SK-N-SH (cell line): ENCODE results near the gene IDH3B. TPM values are rescaled to one million over a fixed set of nuclear protein-coding genes. Genes with fewer than 3 reads are reported as not detected.

Source experiments
- CTCF ChIA-PET: fragments of 300-600, 350-600 bp; formaldehyde crosslinking; extraction: SDS; loops from one replicate; lab custom pipeline; 2021; lab: Yijun Ruan, JAX
- POLR2A ChIA-PET: fragments of 350-600 bp; sonication (Branson Sonifier 250); formaldehyde crosslinking; extraction: SDS; loops from one replicate; lab custom pipeline; 2020; ENCODE audit warnings: antibody characterized with exemption, inconsistent platforms; lab: Yijun Ruan, JAX
- DNase-seq: peaks from one replicate; pipeline ENCODE4 v3.0.0; 2012
- H2AFZ ChIP-seq: fragments of 200-600 bp; sonication (generic); 2 replicates; pipeline ENCODE4 v1.8.1; 2016; ENCODE audit warnings: antibody characterized with exemption, mild to moderate bottlenecking, low read depth
- H3F3A ChIP-seq: fragments of 200-600 bp; sonication (generic); replicated peaks from 2 replicates; pipeline ENCODE3; 2016; ENCODE audit warnings: antibody characterized with exemption, mild to moderate bottlenecking; ENCODE audit not compliant: insufficient read depth
- H3K27ac ChIP-seq, 2 experiments: fragments of 200-500 bp in 1 of 2; fragments of 200-600 bp in 1 of 2; sonication (Bioruptor generic) in 1 of 2; sonication (generic), shearing (Covaris generic) in 1 of 2; 2 replicates each; pipeline versions ENCODE4 v1.5.1 to v1.6.1; 2014 to 2016; ENCODE audit warnings: low read depth in 2 of 2, inconsistent platforms in 1 of 2, low read length in 1 of 2, mild to moderate bottlenecking in 1 of 2, mixed read lengths in 1 of 2
- H3K27me3 ChIP-seq: fragments of 200-600 bp; sonication (generic), shearing (Covaris generic); 2 replicates; pipeline ENCODE4 v1.6.1; 2016; ENCODE audit warnings: mixed run types; ENCODE audit not compliant: insufficient read depth
- H3K36me3 ChIP-seq, 2 experiments: fragments of 200-500 bp in 1 of 2; fragments of 200-600 bp in 1 of 2; sonication (Bioruptor generic) in 1 of 2; sonication (generic) in 1 of 2; replicated peaks in 1 of 2; 2 replicates each; pipeline versions ENCODE3 to v1.5.1; 2014 to 2016; ENCODE audit warnings: low read length in 1 of 2, mild to moderate bottlenecking in 1 of 2; ENCODE audit not compliant: insufficient read depth in 2 of 2, control insufficient read depth in 1 of 2
- H3K4me1 ChIP-seq, 2 experiments: fragments of 200-500 bp in 1 of 2; fragments of 200-600 bp in 1 of 2; sonication (Bioruptor generic) in 1 of 2; sonication (generic), shearing (Covaris generic) in 1 of 2; 2 replicates each; pipeline versions ENCODE4 v1.5.1 to v1.6.1; 2014 to 2016; ENCODE audit warnings: low read depth in 1 of 2, low read length in 1 of 2, mixed run types in 1 of 2; ENCODE audit not compliant: insufficient read depth in 2 of 2, control insufficient read depth in 1 of 2
- H3K4me2 ChIP-seq: fragments of 200-600 bp; sonication (generic), shearing (Covaris generic); 2 replicates; pipeline ENCODE4 v1.6.1; 2017; ENCODE audit warnings: mixed run types
- H3K4me3 ChIP-seq, 2 experiments: fragments of 200-500 bp in 1 of 2; fragments of 200-600 bp in 1 of 2; sonication (Bioruptor generic) in 1 of 2; sonication (generic), shearing (Covaris generic) in 1 of 2; 2 replicates each; pipeline versions ENCODE4 v1.5.1 to v1.8.1; 2014 to 2016; ENCODE audit warnings: low read depth in 2 of 2, inconsistent platforms in 1 of 2, low read length in 1 of 2, mild to moderate bottlenecking in 1 of 2, mixed read lengths in 1 of 2, moderate library complexity in 1 of 2
- H3K79me2 ChIP-seq: fragments of 200-600 bp; sonication (generic); 2 replicates; pipeline ENCODE4 v1.8.1; 2017; ENCODE audit warnings: mild to moderate bottlenecking; ENCODE audit not compliant: insufficient read depth
- H3K9ac ChIP-seq: fragments of 200-600 bp; sonication (generic); 2 replicates; pipeline ENCODE4 v1.6.1; 2017; ENCODE audit warnings: mixed run types
- H3K9me2 ChIP-seq: fragments of 200-600 bp; sonication (generic); 2 replicates; pipeline ENCODE4 v1.6.1; 2017; ENCODE audit warnings: mixed run types
- H3K9me3 ChIP-seq: fragments of 200-600 bp; sonication (generic); 2 replicates; pipeline ENCODE4 v1.6.1; 2017; ENCODE audit warnings: mixed run types, mild to moderate bottlenecking, moderate library complexity
- H4K20me1 ChIP-seq: fragments of 200-600 bp; sonication (generic); 2 replicates; pipeline ENCODE4 v1.6.1; 2017; ENCODE audit warnings: mild to moderate bottlenecking, mixed run types; ENCODE audit not compliant: insufficient read depth
- CHD2 ChIP-seq: fragments of 150-350 bp; IDR thresholded peaks from 2 replicates; pipeline ENCODE4 v1.6.1; 2018; ENCODE audit warnings: low read length; ENCODE audit not compliant: partially characterized antibody
- CTCF ChIP-seq: fragments of 200-600 bp; sonication (generic); IDR thresholded peaks from 2 replicates; pipeline ENCODE4 v1.6.1; 2017; ENCODE audit warnings: antibody characterized with exemption, mild to moderate bottlenecking, moderate library complexity
- ELF1 ChIP-seq: IDR thresholded peaks from 2 replicates; pipeline ENCODE4 v1.4.0; 2012
- EP300 ChIP-seq, 2 experiments: IDR thresholded peaks; 2 replicates each; pipeline versions ENCODE4 v1.4.0 to v1.6.1; 2012; ENCODE audit warnings: borderline replicate concordance in 1 of 2, low read depth in 1 of 2, low read length in 1 of 2
- FOXJ3 ChIP-seq: sonication (generic); formaldehyde crosslinking; IDR thresholded peaks from 2 replicates; pipeline ENCODE4 v1.5.1; 2020; ENCODE audit warnings: mild to moderate bottlenecking, missing genetic modification reagents
- MXI1 ChIP-seq: IDR thresholded peaks from 2 replicates; pipeline ENCODE4 v1.6.1; 2012; ENCODE audit warnings: mild to moderate bottlenecking, low read depth, low read length, improper control_type of control experiment
- NRF1 ChIP-seq: IDR thresholded peaks from 2 replicates; pipeline ENCODE4 v1.6.1; 2012; ENCODE audit warnings: low read depth, mild to moderate bottlenecking, low read length
- RAD21 ChIP-seq: IDR thresholded peaks from 2 replicates; pipeline ENCODE4 v1.6.1; 2012; ENCODE audit warnings: mild to moderate bottlenecking, low read length
- RCOR1 ChIP-seq: fragments of 150-350 bp; IDR thresholded peaks from 2 replicates; pipeline ENCODE4 v1.6.1; 2017; ENCODE audit warnings: antibody characterized with exemption, low read length
- RXRA ChIP-seq: IDR thresholded peaks from 2 replicates; pipeline ENCODE4 v1.4.0; 2012; ENCODE audit warnings: low read depth, mild to moderate bottlenecking, borderline replicate concordance
- SIN3A ChIP-seq: IDR thresholded peaks from 2 replicates; pipeline ENCODE4 v1.6.1; 2012; ENCODE audit warnings: low read depth, mild to moderate bottlenecking, low read length, moderate library complexity, borderline replicate concordance
- TAF1 ChIP-seq: IDR thresholded peaks from 2 replicates; pipeline ENCODE4 v1.6.1; 2012; ENCODE audit warnings: low read depth, mild to moderate bottlenecking, low read length, moderate library complexity, borderline replicate concordance
- TCF12 ChIP-seq: IDR thresholded peaks from 2 replicates; pipeline ENCODE4 v1.4.0; 2012
- TEAD4 ChIP-seq: IDR thresholded peaks from 2 replicates; pipeline ENCODE4 v1.4.0; 2012; ENCODE audit warnings: mild to moderate bottlenecking, borderline replicate concordance; ENCODE audit not compliant: insufficient read depth
- USF2 ChIP-seq: fragments of 150-350 bp; IDR thresholded peaks from 2 replicates; pipeline ENCODE4 v1.6.1; 2017; ENCODE audit warnings: antibody characterized with exemption, low read length, low read depth, borderline replicate concordance
- YY1 ChIP-seq: IDR thresholded peaks from 2 replicates; pipeline ENCODE4 v1.4.0; 2012; ENCODE audit warnings: low read depth, mild to moderate bottlenecking
- WGBS: methylation state at CpG from one replicate; pipeline ENCODE4 v1.1.6; 2017; ENCODE audit warnings: low lambda C conversion rate; 5-methylcytosine and 5-hydroxymethylcytosine counted together
- polyA plus RNA-seq, 3 experiments: library from polyadenylated mRNA; depleted of rRNA; stranded (reverse); fragments of >200 nt; gene quantifications; 2 replicates each; pipeline ENCODE4 v1.2.3, GENCODE V29; 2012
- TF ChIP-seq, protein P1 (sequence below): IDR thresholded peaks from 2 replicates; pipeline ENCODE4 v1.4.0; 2012; ENCODE audit warnings: low read depth
- TF ChIP-seq, protein P2 (sequence below): IDR thresholded peaks from 2 replicates; pipeline ENCODE4 v1.4.0; 2012; ENCODE audit warnings: low read depth, borderline replicate concordance
- TF ChIP-seq, protein P3 (sequence below): IDR thresholded peaks from 2 replicates; pipeline ENCODE4 v1.6.1; 2012; ENCODE audit warnings: mild to moderate bottlenecking, low read depth, low read length, moderate library complexity

The IDH3B gene
- polyA plus RNA-seq, 1 of the 3 experiments (the other 2 are of a cell fraction): 233 TPM

- no peak overlapping the region for H3K4me2 ChIP-seq
- no peaks in the 10 kb centered on the region for H3K9me3 ChIP-seq
- TF ChIP-seq TAF1 (no peak), MXI1 (no peak), RAD21 (no peak), SIN3A (no peak), CTCF (no peak), FOXJ3 (CRISPR knock-in tag) (no peak), USF2 (no peak), CHD2 (no peak), EP300 (IDR thresholded peaks at IDR 0.05; ENCODE audit: borderline replicate concordance in 1 of 2, low read depth in 1 of 2, low read length in 1 of 2) (no peak), NRF1 (no peak), ELF1 (no peak), RCOR1 (no peak), TEAD4 (no peak), RXRA (no peak), YY1 (no peak), TCF12 (no peak)
- TF ChIP-seq, protein P1, sequence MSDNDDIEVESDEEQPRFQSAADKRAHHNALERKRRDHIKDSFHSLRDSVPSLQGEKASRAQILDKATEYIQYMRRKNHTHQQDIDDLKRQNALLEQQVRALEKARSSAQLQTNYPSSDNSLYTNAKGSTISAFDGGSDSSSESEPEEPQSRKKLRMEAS: no peak
- TF ChIP-seq, protein P2, sequence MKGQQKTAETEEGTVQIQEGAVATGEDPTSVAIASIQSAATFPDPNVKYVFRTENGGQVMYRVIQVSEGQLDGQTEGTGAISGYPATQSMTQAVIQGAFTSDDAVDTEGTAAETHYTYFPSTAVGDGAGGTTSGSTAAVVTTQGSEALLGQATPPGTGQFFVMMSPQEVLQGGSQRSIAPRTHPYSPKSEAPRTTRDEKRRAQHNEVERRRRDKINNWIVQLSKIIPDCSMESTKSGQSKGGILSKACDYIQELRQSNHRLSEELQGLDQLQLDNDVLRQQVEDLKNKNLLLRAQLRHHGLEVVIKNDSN: no peak
- TF ChIP-seq, protein P3, sequence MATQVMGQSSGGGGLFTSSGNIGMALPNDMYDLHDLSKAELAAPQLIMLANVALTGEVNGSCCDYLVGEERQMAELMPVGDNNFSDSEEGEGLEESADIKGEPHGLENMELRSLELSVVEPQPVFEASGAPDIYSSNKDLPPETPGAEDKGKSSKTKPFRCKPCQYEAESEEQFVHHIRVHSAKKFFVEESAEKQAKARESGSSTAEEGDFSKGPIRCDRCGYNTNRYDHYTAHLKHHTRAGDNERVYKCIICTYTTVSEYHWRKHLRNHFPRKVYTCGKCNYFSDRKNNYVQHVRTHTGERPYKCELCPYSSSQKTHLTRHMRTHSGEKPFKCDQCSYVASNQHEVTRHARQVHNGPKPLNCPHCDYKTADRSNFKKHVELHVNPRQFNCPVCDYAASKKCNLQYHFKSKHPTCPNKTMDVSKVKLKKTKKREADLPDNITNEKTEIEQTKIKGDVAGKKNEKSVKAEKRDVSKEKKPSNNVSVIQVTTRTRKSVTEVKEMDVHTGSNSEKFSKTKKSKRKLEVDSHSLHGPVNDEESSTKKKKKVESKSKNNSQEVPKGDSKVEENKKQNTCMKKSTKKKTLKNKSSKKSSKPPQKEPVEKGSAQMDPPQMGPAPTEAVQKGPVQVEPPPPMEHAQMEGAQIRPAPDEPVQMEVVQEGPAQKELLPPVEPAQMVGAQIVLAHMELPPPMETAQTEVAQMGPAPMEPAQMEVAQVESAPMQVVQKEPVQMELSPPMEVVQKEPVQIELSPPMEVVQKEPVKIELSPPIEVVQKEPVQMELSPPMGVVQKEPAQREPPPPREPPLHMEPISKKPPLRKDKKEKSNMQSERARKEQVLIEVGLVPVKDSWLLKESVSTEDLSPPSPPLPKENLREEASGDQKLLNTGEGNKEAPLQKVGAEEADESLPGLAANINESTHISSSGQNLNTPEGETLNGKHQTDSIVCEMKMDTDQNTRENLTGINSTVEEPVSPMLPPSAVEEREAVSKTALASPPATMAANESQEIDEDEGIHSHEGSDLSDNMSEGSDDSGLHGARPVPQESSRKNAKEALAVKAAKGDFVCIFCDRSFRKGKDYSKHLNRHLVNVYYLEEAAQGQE: no peak
- no peak overlapping the region for H3K27ac ChIP-seq
- H3K36me3 ChIP-seq: no peaks in the 10 kb centered on the region
- H4K20me1 ChIP-seq: no peaks in the 10 kb centered on the region
- no peaks in the 10 kb centered on the region for H3K79me2 ChIP-seq
- ChIA-PET POLR2A (no interaction called here), CTCF (interaction anchor here (0.8 to 2.7 kb wide), 3 partner anchors 12 to 301 kb away, joined by 3 to 9 read pairs (median 6); no protein-coding TSS in a partner anchor)
- DNase-seq: no peak
- WGBS: 76% methylated on average over 5 of the region's 5 CpGs
- H3F3A ChIP-seq: no peaks in the 10 kb centered on the region
- no peaks in the 10 kb centered on the region for H3K9me2 ChIP-seq
- no peak overlapping the region for H2AFZ ChIP-seq
- peaks cover 0 to 29% of the 10 kb centered on the region in 2 experiments; a peak in 1 of 4 replicates for H3K4me1 ChIP-seq
- H3K4me3 ChIP-seq: no peak overlapping the region
- no peak overlapping the region for H3K9ac ChIP-seq
- H3K27me3 ChIP-seq: no peaks in the 10 kb centered on the region
Measured at GRCh38 chr20:2699775-2700413, 35.9 kb upstream of the IDH3B start.
